ENCODE measurements around the gene FKBP1B.
"Not testable (repeated sequence)": the region's sequence is repeated elsewhere in the genome, so short reads cannot be mapped to it uniquely, and the experiment has no call there.

The FKBP1B gene
- 0 to 0.27 (median 0.14) reads per million in 4 donors for total RNA-seq

DNA sequence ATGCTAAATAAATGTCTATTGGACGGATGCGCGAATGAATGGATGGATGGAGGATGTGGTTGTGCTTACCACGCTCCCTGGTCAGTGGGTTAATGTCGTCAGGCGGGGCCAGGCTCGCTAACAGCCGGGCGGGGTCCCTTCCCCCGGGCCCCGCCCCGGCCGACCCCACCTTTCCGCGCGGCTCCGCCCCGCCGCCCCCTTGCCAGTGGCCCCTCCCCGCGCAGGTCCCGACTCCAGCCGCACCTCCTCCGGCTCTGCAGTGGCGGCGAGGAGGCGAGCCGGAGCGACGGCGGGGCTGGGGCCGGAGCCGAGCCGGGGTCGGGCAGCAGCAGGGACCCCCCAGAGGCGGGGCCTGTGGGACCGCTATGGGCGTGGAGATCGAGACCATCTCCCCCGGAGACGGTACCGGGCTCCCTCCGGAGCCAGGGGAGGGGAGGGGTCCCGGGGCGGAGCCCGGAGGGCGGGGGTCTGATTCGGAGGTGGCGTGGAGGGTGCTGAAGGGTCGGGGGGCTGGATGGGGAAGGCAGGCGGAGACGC, at the start of gene FKBP1B:
Gene FKBP1B, plus strand, starts transcription at position 257 of the 537 bp plus-strand sequence. Its CDS starts 109 bp downstream, at position 366.
- DNase-seq = peak; percentile 33 to 54 (median 39)

DNA sequence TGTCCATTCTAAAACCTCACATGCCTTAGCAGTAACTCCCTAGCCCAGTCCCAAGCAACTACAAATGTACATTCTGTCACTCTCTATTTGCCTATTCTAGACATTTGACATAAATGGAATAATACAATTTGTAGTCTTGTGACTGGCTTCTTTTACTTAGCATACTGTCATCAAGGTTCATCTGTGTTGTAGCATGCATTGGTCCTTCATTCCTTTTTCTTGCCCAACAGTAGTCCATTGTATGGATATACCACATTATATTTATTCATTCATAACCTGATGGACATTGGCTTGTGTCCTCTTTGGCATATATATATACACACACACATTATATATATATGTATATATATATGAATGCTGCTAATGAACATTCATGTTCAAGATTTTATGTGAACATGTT, 41.8 kb upstream of the FKBP1B start:
- DNase-seq = no peak

GRCh38 chr2:24008672-24009366, 40.7 kb upstream of the FKBP1B start:
- DNase-seq = no peak

- DNase-seq = no peak
Measured at GRCh38 chr2:24009367-24009679, 40.2 kb upstream of the FKBP1B start.

DNA sequence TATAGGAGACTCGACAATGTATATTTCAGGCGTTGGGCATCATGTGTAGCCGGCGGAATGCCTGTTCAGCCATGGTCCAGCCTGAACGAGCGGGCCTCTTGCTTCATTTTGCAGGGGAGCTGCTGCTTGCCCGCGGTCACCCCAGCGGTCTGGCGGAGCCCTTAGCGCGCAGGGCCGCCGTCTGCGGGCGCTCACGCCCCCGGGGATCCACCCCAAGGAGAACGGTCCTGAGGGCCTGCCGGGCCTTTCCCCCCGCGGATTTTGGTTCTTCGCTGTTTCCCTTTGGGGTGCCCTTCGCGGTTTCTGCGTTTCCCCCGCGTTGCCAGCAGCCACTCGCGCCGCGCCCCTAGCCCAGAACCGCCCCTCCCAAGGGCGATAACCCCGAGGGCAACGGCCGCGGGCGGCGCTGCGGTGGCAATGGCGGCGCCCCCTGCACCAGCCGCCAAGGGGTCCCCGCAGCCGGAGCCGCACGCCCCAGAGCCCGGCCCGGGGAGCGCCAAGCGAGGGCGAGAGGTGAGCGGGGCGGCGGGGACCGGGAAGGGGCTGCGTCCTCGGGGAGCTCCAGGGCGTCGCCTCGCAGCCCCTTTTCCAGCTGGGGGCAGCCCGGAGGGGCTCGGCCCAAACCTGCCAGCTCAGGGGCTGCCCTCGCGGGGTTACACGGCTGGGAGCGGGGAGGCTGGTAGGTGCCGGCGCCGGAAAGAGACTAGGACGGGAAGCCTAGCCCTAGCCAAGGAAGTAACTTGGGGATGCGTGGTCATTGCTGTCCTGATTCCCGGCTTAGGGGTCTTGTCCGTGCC, 39.7 kb upstream of the FKBP1B start, which contains the start of gene MFSD2B:
Gene MFSD2B, plus strand, starts transcription at position 406 of the 797 bp plus-strand sequence. Its CDS starts 12 bp downstream, at position 418.
- no peak for DNase-seq

- DNase-seq = no peak
Measured at GRCh38 chr2:24010477-24011249, 38.9 kb upstream of the FKBP1B start.

DNA sequence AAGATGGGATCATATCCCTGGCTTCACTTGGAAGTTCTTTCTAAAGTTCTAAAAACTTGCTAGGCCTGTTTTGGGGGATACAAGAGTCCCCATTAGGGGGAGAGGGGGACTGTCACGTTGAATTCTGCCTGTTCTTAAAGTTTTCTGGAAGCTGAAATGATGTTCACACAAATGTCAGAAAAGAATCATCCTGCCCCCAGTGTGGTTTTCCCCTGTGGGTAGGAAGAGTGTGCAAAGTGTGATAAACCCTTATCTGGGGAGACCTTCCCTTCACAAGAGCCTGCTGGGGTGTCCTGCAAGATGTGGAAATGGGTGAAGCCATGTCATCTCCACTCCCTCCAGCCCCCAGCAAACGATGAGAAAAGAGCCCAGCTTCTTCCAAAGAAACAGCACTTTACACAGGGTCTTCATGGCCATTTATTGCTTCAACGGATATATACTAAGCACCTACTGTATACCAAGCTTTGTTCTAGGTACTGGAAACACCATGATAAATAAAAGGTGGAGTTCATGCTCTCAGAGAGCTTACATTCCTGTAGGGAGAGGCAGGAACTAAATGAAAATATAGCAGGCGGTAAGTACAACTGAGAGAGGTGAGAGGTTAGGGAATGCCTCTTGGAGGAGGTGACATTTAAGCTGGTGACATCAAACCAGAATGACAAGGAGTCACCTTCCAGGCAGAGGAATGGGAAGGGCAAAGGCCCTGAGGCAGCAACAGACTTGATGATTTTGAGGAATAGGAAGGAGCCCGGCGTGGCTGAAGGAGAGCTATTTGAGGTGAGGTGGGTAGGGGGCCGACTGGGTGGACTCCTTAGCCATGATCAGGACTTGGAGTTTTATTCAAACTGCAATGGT, 38.1 kb upstream of the FKBP1B start:
- DNase-seq = no peak

- DNase-seq = no peak
Measured at GRCh38 chr2:24012521-24013188, 36.9 kb upstream of the FKBP1B start.

GRCh38 chr2:24014902-24015301, 34.6 kb upstream of the FKBP1B start:
- not testable (repeated sequence) for DNase-seq

GRCh38 chr2:24015562-24016375, 33.8 kb upstream of the FKBP1B start:
- no peak for DNase-seq

DNA sequence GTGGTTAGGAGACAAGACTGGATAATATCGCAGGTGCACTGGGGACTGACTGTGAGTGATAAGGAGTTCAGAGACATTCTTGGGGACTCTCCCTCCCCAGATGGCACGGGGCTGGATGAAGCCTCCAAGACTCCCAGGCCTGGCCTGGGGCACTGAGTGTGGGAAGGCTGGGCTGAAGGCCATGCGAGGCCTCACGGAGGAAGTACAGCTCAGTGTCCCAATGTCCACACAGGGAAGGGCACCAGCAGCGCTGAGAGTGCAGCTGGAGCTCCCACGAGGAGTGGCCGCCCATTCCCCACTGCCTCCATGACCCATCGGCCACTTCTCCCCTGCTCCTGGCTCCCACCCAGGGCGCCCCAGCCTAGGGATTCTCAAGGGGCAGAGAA, 33.2 kb upstream of the FKBP1B start:
- DNase-seq = no peak

GRCh38 chr2:24016853-24017703, 32.5 kb upstream of the FKBP1B start:
- DNase-seq = no peak

- DNase-seq = no peak
Measured at GRCh38 chr2:24017711-24018110, 31.8 kb upstream of the FKBP1B start.

DNA sequence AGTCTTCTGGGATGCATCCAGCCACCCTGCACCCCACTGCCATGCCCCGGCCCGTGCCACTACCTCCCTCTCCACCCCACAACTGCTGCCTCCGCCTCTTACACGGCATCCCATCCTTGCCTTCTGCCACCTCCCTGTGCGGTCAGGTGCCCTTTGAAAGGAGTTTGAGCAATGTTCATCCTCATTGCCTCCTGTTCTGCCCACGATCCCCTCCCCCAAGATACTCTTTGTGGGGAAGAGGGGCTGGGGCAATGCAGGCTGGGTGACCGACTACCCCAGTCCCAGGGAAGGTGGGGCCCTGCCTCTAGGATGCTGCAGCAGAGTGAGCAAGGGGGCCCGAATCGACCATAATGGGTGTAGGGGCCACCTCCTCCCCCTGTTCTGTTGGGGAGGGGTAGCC, 31.3 kb upstream of the FKBP1B start:
- DNase-seq = no peak

GRCh38 chr2:24019729-24020128, 29.8 kb upstream of the FKBP1B start:
- no peak for DNase-seq

DNA sequence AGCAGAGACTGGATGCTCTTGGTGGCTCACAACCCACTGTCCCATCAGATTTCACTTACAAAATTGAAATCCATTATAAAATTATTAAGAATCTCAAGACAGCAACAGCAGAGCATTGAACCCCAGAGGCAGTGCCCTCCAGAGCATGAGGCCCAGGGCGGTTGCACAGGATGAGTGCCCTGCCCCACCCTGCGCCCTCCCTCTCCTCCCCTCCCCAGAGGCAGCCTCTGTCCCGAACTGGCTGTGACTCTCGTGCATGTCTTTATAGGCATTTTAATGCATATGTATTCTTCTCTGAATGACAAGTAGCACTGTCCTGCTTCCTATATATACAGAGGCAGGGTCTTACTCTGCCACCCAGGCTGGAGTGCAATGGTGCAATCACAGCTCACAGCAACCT, 29.3 kb upstream of the FKBP1B start:
- DNase-seq = no peak

GRCh38 chr2:24021122-24021998, 28.2 kb upstream of the FKBP1B start:
- DNase-seq = no peak

DNA sequence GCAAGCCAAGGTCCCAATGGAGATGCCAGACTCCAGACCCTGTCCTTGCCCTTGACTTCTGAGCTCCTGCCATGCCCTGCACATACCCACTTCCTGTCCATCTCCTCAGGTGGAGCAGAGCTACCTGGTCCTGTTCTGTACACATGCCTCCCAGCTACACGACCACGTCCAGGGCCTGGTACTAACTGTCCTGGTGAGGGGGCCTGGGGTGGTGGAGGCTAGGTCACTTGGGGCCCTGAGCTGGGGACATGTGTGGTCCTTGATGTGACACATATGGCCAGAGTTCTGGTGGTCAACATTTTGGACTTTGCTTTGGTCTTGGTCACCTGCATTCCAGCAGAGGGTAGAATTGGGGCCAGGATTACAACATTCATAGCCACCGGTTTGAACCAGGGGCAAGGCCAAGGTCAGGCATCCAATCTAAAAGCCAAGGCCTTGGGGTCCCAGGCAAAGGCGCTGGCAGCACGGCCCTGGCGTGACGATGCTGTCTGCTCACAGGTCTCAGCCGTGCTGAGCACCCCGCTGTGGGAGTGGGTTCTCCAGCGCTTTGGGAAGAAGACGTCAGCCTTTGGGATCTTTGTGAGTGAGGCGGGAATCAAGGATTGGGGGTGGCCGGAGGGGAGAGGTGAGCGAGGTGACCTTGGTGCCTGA, 27.1 kb upstream of the FKBP1B start:
- no peak for DNase-seq
